ENCODE results near the gene HMOX2. TPM values are rescaled to one million over a fixed set of nuclear protein-coding genes. Genes with fewer than 3 reads are reported as not detected.

Gene HMOX2
- total and polyA plus RNA-seq, 5 donors from 2014 or later: 41.2 to 145 (median 125) TPM

GRCh38 chr16:4556112-4556511 is 79.9 kb downstream of the HMOX2 start, which contains the start of gene C16orf96:
C16orf96 (plus strand) TSS chr16:4556340; CDS start chr16:4556490, 150 bp downstream.
- Mint-ChIP-seq H3K4me1 (no peaks in the 10 kb centered on the region), H3K27me3 (peaks cover 15% of the 10 kb centered on the region), H3K4me3 (no peak within 1 kb of the TSS), H3K36me3 (no peaks in the 10 kb centered on the region), H3K9me3 (no peaks in the 10 kb centered on the region), H3K27ac (no peak within 1 kb of the TSS)
- H3K4me3 ChIP-seq (ENCODE audit: low read depth, low read length): no peak within 1 kb of the TSS
- H3K36me3 ChIP-seq (ENCODE audit: control insufficient read depth, insufficient read depth, low read length): no peaks in the 10 kb centered on the region
- H3K9me3 ChIP-seq (ENCODE audit: control insufficient read depth in 2 of 2, low read length in 2 of 2): no peaks in the 10 kb centered on the region
- DNase-seq: no peak
- ATAC-seq (ENCODE audit: low read depth in 2 of 2): no peak
- no peak within 1 kb of the TSS for H3K27ac ChIP-seq (ENCODE audit: insufficient read depth, low read length, poor library complexity, severe bottlenecking)
- no peaks in the 10 kb centered on the region for H3K4me1 ChIP-seq (ENCODE audit: control insufficient read depth, insufficient read depth, low read length, poor library complexity, severe bottlenecking)
- no peaks in the 10 kb centered on the region for H3K27me3 ChIP-seq (ENCODE audit: control insufficient read depth, insufficient read depth, low read length)

GRCh38 chr16:4556580-4556979 is 80.4 kb downstream of the HMOX2 start:
- no peaks in the 10 kb centered on the region for H3K36me3 ChIP-seq (ENCODE audit: control insufficient read depth, insufficient read depth, low read length)
- ATAC-seq (ENCODE audit: low read depth in 2 of 2): no peak

GRCh38 chr16:4557973-4558372 is 81.8 kb downstream of the HMOX2 start:
- Histone ChIP-seq H3K4me3 (ENCODE audit: low read depth, low read length) (no peak overlapping the region), H3K27ac (ENCODE audit: insufficient read depth, low read length, poor library complexity, severe bottlenecking) (no peak overlapping the region), H3K4me1 (ENCODE audit: control insufficient read depth, insufficient read depth, low read length, poor library complexity, severe bottlenecking) (no peaks in the 10 kb centered on the region), H3K9me3 (ENCODE audit: control insufficient read depth in 2 of 2, low read length in 2 of 2) (no peaks in the 10 kb centered on the region), H3K27me3 (ENCODE audit: control insufficient read depth, insufficient read depth, low read length) (no peaks in the 10 kb centered on the region), H3K36me3 (ENCODE audit: control insufficient read depth, insufficient read depth, low read length) (no peaks in the 10 kb centered on the region)
- H3K4me3 Mint-ChIP-seq: no peak overlapping the region
- DNase-seq (no peak), ATAC-seq (ENCODE audit: low read depth in 2 of 2) (no peak)
- no peaks in the 10 kb centered on the region for H3K9me3 Mint-ChIP-seq
- no peaks in the 10 kb centered on the region for H3K36me3 Mint-ChIP-seq
- no peaks in the 10 kb centered on the region for H3K4me1 Mint-ChIP-seq
- H3K27me3 Mint-ChIP-seq: peaks cover 11% of the 10 kb centered on the region
- H3K27ac Mint-ChIP-seq: no peak overlapping the region

More at GRCh38 chr16:4556580-4556979, 80.4 kb downstream of the HMOX2 start:
- Mint-ChIP-seq H3K4me1 (no peaks in the 10 kb centered on the region), H3K27me3 (peaks cover 15% of the 10 kb centered on the region), H3K36me3 (no peaks in the 10 kb centered on the region), H3K27ac (no peak overlapping the region), H3K4me3 (no peak overlapping the region), H3K9me3 (no peaks in the 10 kb centered on the region)
- DNase-seq: no peak
- H3K27ac ChIP-seq (ENCODE audit: insufficient read depth, low read length, poor library complexity, severe bottlenecking): no peak overlapping the region
- no peaks in the 10 kb centered on the region for H3K4me1 ChIP-seq (ENCODE audit: control insufficient read depth, insufficient read depth, low read length, poor library complexity, severe bottlenecking)
- no peaks in the 10 kb centered on the region for H3K9me3 ChIP-seq (ENCODE audit: control insufficient read depth in 2 of 2, low read length in 2 of 2)
- H3K27me3 ChIP-seq (ENCODE audit: control insufficient read depth, insufficient read depth, low read length): no peaks in the 10 kb centered on the region
- no peak overlapping the region for H3K4me3 ChIP-seq (ENCODE audit: low read depth, low read length)

Other genes with a start within 250 kb of the HMOX2 start
- not detected for gene SRL, start 234.3 kb upstream of the HMOX2 start, total RNA-seq
- not detected for gene SRL, start 234.3 kb upstream of the HMOX2 start, polyA plus RNA-seq
- gene TFAP4, start 203.4 kb upstream of the HMOX2 start, total RNA-seq: 11.2 TPM
- 1 to 10 TPM in 2 of 4 donors, under 1 TPM in 2; 0.64 to 1.3 (median 1.0) TPM for gene TFAP4, start 203.4 kb upstream of the HMOX2 start, polyA plus RNA-seq
- gene GLIS2, start 160.3 kb upstream of the HMOX2 start, total RNA-seq: not detected
- gene GLIS2, start 160.3 kb upstream of the HMOX2 start, polyA plus RNA-seq: under 1 TPM in 1 of 4 donors, not detected in 3; 0.03 TPM
- gene PAM16, start 125.1 kb upstream of the HMOX2 start, total RNA-seq: 39.6 TPM
- 10 to 100 TPM; 26.2 to 44.9 (median 40.1) TPM for gene PAM16, start 125.1 kb upstream of the HMOX2 start, polyA plus RNA-seq
- gene VASN, start 104.5 kb upstream of the HMOX2 start, total RNA-seq: 0.57 TPM
- gene VASN, start 104.5 kb upstream of the HMOX2 start, polyA plus RNA-seq: under 1 TPM in 1 of 4 donors, not detected in 3; 0.14 TPM
- 718 TPM for gene CORO7, start 59.8 kb upstream of the HMOX2 start, total RNA-seq
- gene CORO7, start 59.8 kb upstream of the HMOX2 start, polyA plus RNA-seq: 10 to 100 TPM; 52.5 to 69.3 (median 59.4) TPM
- gene DNAJA3, start 50.5 kb upstream of the HMOX2 start, total RNA-seq: 27.0 TPM
- 10 to 100 TPM; 27.5 to 49.7 (median 41.8) TPM for gene DNAJA3, start 50.5 kb upstream of the HMOX2 start, polyA plus RNA-seq
- gene NMRAL1, start 1.8 kb upstream of the HMOX2 start, total RNA-seq: 40.7 TPM
- 10 to 100 TPM; 45.6 to 61.7 (median 51.6) TPM for gene NMRAL1, start 1.8 kb upstream of the HMOX2 start, polyA plus RNA-seq
- gene CDIP1, start 62.4 kb downstream of the HMOX2 start, total RNA-seq: 29.8 TPM
- 10 to 100 TPM; 16.4 to 29.6 (median 20.8) TPM for gene CDIP1, start 62.4 kb downstream of the HMOX2 start, polyA plus RNA-seq
- gene C16orf96, start 79.9 kb downstream of the HMOX2 start, total RNA-seq: 0.17 TPM
- not detected for gene C16orf96, start 79.9 kb downstream of the HMOX2 start, polyA plus RNA-seq
- gene UBALD1, start 138.5 kb downstream of the HMOX2 start, total RNA-seq: 53.7 TPM
- 1 to 10 TPM; 5.1 to 7.3 (median 5.4) TPM for gene UBALD1, start 138.5 kb downstream of the HMOX2 start, polyA plus RNA-seq
- 78.2 TPM for gene MGRN1, start 148.4 kb downstream of the HMOX2 start, total RNA-seq
- 1 to 10 TPM; 2.5 to 4.7 (median 4.4) TPM for gene MGRN1, start 148.4 kb downstream of the HMOX2 start, polyA plus RNA-seq
- gene NUDT16L1, start 217.2 kb downstream of the HMOX2 start, total RNA-seq: 43.7 TPM
- gene NUDT16L1, start 217.2 kb downstream of the HMOX2 start, polyA plus RNA-seq: 100 to 1,000 TPM in 1 of 4 donors, 10 to 100 TPM in 3; 77.8 to 110 (median 91.5) TPM